IMR-90 (cell line): ENCODE data around the gene TMEM239. TPM values are rescaled to one million over a fixed set of nuclear protein-coding genes. Genes with fewer than 3 reads are reported as not detected.

Experiments
- FOS ChIP-seq: fragments of 150-350 bp; IDR thresholded peaks from 2 replicates; pipeline ENCODE4 v1.6.1; 2016; ENCODE audit warnings: low read depth, low read length
- POLR2A ChIP-seq: IDR thresholded peaks from 2 replicates; pipeline ENCODE4 v1.6.1; 2012; ENCODE audit warnings: mild to moderate bottlenecking, low read depth, low read length
- RCOR1 ChIP-seq: IDR thresholded peaks from 2 replicates; pipeline ENCODE4 v1.6.1; 2012; ENCODE audit warnings: mild to moderate bottlenecking, low read length, improper control_type of control experiment; ENCODE audit not compliant: insufficient replicate concordance
- RFX5 ChIP-seq: IDR thresholded peaks from 2 replicates; pipeline ENCODE4 v1.8.0; 2012; ENCODE audit warnings: low read depth, mild to moderate bottlenecking, low read length, moderate library complexity
- polyA plus RNA-seq, 3 experiments: library from polyadenylated mRNA; depleted of rRNA; stranded (reverse); fragments of >200 nt; gene quantifications; 2 replicates each; pipeline ENCODE4 v1.2.3, GENCODE V29; 2012; ENCODE audit warnings: low replicate concordance in 1 of 3
- total RNA-seq: library from RNA; depleted of rRNA; stranded (reverse); fragments of >200 nt; gene quantifications from 2 replicates; pipeline ENCODE4 v1.2.3, GENCODE V29; 2012
- TF ChIP-seq, protein P1 (sequence below): fragments of 150-350 bp; IDR thresholded peaks from 2 replicates; pipeline ENCODE4 v1.6.1; 2016; ENCODE audit warnings: low read depth, mild to moderate bottlenecking, low read length, moderate library complexity, borderline replicate concordance

The TMEM239 gene
- total and polyA plus RNA-seq, 2 of the 4 experiments (the other 2 are of a cell fraction), result 0.32 TPM; not detected in 1

DNA sequence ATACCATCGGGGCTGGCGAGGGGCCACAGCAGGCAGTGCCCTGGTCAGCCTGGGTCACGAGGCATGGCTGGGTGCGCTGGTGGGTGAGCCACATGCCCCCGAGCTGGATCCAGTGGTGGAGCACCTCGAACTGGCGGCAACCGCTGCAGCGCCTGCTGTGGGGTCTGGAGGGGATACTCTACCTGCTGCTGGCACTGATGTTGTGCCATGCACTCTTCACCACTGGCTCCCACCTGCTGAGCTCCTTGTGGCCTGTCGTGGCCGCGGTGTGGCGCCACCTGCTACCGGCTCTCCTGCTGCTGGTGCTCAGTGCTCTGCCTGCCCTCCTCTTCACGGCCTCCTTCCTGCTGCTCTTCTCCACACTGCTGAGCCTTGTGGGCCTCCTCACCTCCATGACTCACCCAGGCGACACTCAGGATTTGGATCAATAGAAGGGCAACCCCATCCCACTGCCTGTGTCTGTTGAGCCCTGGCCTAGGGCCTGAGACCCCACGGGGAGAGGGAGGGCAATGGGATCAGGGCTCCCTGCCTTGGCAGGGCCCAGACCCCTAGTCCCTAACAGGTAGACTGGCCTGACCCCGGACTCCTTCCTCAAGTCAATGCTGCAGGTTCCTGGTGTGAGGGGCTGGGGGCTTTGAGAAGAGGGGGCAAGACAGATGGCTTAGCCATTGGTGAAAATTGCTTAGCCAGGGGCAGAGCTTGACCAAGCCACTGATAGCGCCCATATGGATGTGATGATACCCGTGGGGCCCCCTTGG is 598 bp downstream of the TMEM239 start (continued):
- TF ChIP-seq, protein P1, sequence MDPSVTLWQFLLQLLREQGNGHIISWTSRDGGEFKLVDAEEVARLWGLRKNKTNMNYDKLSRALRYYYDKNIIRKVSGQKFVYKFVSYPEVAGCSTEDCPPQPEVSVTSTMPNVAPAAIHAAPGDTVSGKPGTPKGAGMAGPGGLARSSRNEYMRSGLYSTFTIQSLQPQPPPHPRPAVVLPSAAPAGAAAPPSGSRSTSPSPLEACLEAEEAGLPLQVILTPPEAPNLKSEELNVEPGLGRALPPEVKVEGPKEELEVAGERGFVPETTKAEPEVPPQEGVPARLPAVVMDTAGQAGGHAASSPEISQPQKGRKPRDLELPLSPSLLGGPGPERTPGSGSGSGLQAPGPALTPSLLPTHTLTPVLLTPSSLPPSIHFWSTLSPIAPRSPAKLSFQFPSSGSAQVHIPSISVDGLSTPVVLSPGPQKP, result no peak
- TF ChIP-seq RCOR1 (no peak), POLR2A (no peak), RFX5 (no peak), FOS (no peak)
